Cortex of kidney (tissue), 1 donor: ENCODE data around the gene UFSP2.
A peak's percentile ranks its signal among the peaks of the same experiment; 100 is the strongest.

ENCODE experiments used
- DNase-seq: peaks from one replicate; lab custom pipeline; 2025; lab: John Stamatoyannopoulos, UW

UFSP2 gene

GRCh38 chr4:185425647-185426352 lies at the start of gene UFSP2:
TSS of gene UFSP2 (minus strand) at chr4:185425964. CDS start at chr4:185425868, 96 bp downstream.
- peak; percentile 17 for DNase-seq

GRCh38 chr4:185473247-185473646 lies 47.5 kb upstream of the UFSP2 start:
- no peak for DNase-seq

GRCh38 chr4:185472103-185472542 lies 46.4 kb upstream of the UFSP2 start:
- DNase-seq, result no peak

GRCh38 chr4:185471235-185472102 lies 45.7 kb upstream of the UFSP2 start, which contains the start of gene CCDC110:
TSS of gene CCDC110 (minus strand) at chr4:185471733. CDS start at chr4:185471683, 50 bp downstream.
- DNase-seq, result no peak

- no peak for DNase-seq
These were observed 44.9 kb upstream of the UFSP2 start for GRCh38 chr4:185470501-185471195.

GRCh38 chr4:185469580-185470154 lies 43.9 kb upstream of the UFSP2 start:
- no peak for DNase-seq

GRCh38 chr4:185468999-185469398 lies 43.2 kb upstream of the UFSP2 start:
- DNase-seq, result no peak

GRCh38 chr4:185467991-185468390 lies 42.2 kb upstream of the UFSP2 start:
- DNase-seq, result no peak

GRCh38 chr4:185467101-185467500 lies 41.3 kb upstream of the UFSP2 start:
- no peak for DNase-seq

- DNase-seq, result no peak
These were observed 39.9 kb upstream of the UFSP2 start for GRCh38 chr4:185465707-185466106.

- DNase-seq, result no peak
These were observed 39.1 kb upstream of the UFSP2 start for GRCh38 chr4:185464887-185465286.

GRCh38 chr4:185464183-185464582 lies 38.4 kb upstream of the UFSP2 start:
- DNase-seq, result no peak

- no peak for DNase-seq
These were observed 37.8 kb upstream of the UFSP2 start for GRCh38 chr4:185463541-185463940.

GRCh38 chr4:185461565-185461964 lies 35.8 kb upstream of the UFSP2 start:
- no peak for DNase-seq

GRCh38 chr4:185457136-185457535 lies 31.4 kb upstream of the UFSP2 start:
- DNase-seq, result no peak

- DNase-seq, result no peak
These were observed 30.4 kb upstream of the UFSP2 start for GRCh38 chr4:185456131-185456530.

GRCh38 chr4:185445209-185445608 lies 19.4 kb upstream of the UFSP2 start:
- DNase-seq, result no peak

GRCh38 chr4:185441479-185441878 lies 15.7 kb upstream of the UFSP2 start:
- no peak for DNase-seq

- DNase-seq, result no peak
These were observed 12.0 kb upstream of the UFSP2 start for GRCh38 chr4:185437809-185438208.

- no peak for DNase-seq
These were observed 9.7 kb upstream of the UFSP2 start for GRCh38 chr4:185435466-185435865.

GRCh38 chr4:185429660-185430059 lies 3.9 kb upstream of the UFSP2 start:
- no peak for DNase-seq
